GM18526 (cell line): ENCODE measurements around the gene PRTFDC1.

ENCODE experiments used
- POLR2A ChIP-seq: IDR thresholded peaks from 3 replicates; pipeline ENCODE4 v1.6.1; 2011; ENCODE audit not compliant: insufficient read length; ENCODE audit errors: extremely low read depth

Gene PRTFDC1

GRCh38 chr10:24872049-24872789, 80.2 kb downstream of the PRTFDC1 start:
- no peak for TF ChIP-seq POLR2A

DNA sequence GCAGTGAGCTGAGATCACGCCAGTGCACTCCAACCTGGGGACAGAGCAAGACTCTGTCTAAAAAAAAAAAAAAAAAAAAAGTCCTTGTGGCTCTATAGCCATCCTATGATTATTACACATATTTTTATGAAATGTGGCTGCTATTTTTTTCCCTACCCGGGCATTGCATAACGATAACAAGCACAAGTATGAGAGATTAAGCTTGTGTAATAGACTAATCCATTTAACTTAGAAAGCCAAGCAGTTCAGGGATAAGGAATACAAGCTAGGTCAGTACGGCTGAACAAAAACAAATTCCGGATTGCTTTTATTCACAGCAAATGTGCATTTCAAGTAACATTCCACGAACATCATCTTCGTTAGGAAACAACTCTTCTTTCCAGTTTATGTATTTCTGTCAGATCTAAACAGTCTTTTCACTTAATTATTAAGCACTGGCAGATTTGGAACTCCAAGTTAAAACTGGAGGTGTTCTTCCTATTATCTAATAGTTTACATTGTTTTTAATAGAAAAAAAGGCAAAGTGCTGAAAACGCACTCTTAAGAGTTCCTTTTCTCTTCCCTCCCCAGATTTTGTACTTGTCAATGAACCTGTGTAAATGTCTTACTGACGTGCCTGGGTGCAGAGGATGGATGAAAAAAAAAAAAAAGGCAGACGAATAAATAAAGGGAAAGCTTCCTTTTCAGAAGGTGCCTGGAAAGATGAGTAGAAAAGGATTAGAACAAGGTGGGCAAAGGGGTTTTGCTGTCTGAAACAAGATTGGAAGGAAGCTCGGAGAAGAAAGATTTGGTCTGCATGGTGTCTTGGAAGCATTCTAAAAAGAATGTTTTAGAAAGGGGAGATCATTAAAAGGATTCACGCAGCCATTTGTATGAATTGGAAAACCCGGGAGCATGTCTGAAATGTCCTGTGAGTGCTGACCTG, 81.1 kb downstream of the PRTFDC1 start:
- TF ChIP-seq POLR2A = no peak

- no peak for TF ChIP-seq POLR2A
Observed at GRCh38 chr10:24869354-24870015, 82.9 kb downstream of the PRTFDC1 start.

DNA sequence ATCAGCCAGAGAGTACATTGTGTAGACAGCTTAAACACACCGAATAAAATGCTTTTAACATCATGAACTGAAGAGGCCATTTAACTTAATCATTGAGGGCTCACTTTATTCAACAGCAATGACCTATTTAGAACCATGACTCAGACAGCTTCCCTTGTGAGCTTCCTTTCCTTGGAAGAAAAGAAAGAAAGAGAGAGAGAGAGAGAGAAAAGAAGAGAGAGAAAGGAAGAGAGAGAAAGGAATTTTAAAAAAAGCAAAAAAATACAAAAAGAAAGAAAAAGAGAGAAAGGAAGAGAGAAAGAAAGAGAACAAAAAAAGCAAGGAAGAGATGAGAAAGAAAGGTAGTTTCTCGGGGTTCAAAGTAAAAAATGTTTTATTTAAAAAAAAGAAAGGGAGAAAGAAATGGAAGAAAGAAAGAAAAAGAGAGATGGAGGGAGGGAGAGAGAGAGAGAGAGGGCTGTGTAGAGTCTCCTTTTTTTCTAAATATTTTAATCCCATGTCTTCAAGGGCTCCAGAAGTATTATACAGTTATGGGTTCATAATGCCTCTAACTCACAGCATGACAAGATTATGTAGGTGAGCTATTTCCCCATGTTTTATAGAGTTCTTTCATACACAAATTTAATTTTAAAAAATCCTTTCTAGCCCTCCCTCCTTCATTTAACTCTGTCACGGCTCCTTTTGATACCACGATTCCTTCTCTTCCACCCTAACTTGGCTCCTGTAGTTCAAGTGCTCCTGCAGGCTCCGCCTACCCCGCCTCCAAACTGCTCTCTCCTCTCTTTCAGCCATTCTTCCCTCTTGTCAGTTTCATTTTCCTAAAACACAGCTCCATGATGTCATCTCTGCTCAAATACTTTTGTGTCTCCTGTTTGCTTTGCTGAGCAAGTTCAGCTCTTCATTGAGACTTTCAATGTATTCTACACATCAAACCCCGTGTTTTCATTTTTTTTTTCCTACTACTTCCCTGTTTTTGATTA, 85.5 kb downstream of the PRTFDC1 start:
- TF ChIP-seq POLR2A = no peak

GRCh38 chr10:24865783-24866182, 86.6 kb downstream of the PRTFDC1 start:
- no peak for TF ChIP-seq POLR2A

GRCh38 chr10:24862589-24862988, 89.8 kb downstream of the PRTFDC1 start:
- TF ChIP-seq POLR2A = no peak

GRCh38 chr10:24858288-24859270, 93.8 kb downstream of the PRTFDC1 start:
- TF ChIP-seq POLR2A = no peak

DNA sequence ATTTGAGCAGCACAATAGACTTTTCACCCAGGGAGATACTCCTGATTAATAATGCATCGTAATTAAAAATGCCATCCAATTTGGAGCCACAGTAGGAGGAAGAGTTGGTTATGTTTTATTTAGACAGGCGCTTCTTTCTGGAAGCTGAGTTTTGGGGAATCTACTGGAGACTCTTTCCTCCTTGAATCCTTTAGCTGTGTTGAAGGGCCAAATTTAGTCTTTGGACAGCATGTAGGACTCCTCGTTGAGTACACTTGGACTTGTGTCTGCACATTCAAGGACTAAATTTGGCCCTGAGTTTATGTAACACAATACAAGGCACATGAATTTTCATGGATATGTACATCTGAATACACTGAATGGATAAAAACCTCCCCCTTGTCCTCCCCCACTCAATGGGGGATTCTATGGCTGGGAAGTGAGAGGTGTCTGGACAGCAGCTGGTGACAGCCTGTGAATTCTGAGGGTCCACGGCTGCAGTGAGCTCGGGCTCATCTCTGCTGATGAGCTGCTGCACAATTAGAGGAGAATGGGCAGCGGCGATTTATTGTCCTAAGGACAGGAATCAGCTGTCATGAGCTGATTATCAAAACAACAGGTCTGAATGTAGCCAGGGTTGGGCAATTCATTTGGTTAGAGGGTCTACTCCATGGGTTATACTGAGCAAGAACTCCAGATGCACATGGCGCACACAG, 95.2 kb downstream of the PRTFDC1 start:
- TF ChIP-seq POLR2A = no peak

GRCh38 chr10:24854256-24854655, 98.2 kb downstream of the PRTFDC1 start:
- no peak for TF ChIP-seq POLR2A

DNA sequence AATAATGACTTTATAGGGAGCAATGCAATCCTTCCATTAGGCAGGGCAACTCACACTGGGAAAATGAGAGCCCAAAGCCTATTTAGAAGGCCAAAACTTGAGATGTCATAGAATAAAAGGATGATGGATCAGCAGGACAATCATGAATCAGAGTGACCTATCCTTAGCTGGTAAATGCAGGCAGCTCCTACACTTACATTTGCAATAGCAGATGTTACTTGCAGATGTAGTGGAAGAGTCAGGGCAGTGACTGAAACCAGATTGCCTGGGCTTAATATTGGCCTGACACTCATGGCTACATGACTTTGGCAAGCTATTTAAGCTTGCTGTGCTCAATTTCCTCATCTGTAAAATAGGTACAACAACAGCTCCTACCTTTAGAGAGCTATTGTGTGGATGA, 98.7 kb downstream of the PRTFDC1 start:
- no peak for TF ChIP-seq POLR2A

DNA sequence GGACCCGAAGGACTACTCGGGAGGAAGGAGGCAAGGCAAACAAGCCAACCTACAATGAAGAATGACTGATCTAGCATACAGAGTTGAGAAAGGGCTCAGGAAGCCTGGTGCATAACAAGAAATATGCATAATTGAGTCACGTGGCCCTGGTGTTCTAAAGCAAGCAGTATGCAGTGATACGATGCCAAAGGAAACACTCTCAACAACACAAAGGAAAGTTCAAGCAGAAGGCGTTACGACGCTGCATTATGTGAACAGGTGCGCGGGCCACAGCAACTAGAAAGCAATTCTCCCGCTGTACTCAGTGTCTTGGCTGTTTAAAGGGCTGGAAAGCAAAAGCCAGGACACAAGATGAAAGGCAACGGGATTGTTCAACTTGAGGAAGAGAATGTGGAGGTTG, 100.8 kb downstream of the PRTFDC1 start:
- no peak for TF ChIP-seq POLR2A

GRCh38 chr10:24850727-24851296, 101.6 kb downstream of the PRTFDC1 start:
- no peak for TF ChIP-seq POLR2A
